ENCODE measurements around the gene MYO10. TPM values are rescaled to one million over a fixed set of nuclear protein-coding genes. Genes with fewer than 3 reads are reported as not detected.

Gene MYO10
- total RNA-seq, 1 donor from 2014 or later = 67.0 TPM

DNA sequence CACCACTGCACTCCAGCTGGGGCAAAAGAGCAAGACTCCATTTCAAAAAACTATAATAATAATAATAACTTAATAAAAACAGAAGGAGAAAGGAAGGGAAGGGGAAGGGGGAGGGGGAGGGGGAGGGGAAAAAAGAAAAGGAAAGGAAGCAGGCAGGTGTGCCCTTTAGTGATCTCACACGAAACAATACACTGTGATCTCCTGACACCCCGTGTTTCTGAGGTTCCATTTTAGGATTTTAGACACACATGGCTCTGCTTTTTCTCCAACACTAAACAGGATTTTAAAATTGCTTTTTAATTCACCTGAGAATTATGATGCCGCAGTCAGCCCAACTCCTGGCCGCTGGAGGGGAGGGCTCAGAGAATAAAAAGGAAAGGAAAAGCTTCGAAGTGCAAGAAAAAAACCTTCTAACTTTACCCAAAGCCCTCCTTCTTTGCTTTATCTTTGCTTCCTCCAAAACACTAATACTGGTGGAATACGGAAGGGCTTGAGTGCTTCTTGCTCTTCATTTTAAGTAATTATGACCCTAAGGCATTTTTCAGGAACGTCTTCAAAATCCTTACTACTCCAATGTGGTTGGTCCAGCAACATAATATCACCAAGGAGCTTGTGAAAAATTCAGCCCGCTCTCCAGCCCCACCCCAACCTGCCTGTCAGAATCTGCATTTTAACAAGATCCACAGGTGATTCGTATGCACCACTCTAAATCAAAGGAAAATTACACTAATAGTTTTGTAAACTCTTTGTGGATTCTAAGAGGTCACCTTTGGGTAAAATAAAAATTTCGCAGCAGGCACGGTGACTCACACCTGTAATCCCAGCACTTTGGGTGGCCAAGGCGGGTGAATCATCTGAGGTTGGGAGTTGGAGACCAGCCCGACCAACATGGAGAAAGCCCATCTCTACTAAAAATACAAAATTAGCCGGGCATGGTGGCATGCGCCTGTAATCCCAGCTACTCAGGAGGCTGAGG lies 66.0 kb downstream of the MYO10 start:
- Histone ChIP-seq H3K4me1 (peaks cover 15% of the 10 kb centered on the region), H3K4me3 (no peak overlapping the region), H3K27me3 (no peaks in the 10 kb centered on the region), H3K36me3 (no peaks in the 10 kb centered on the region), H3K9me3 (no peaks in the 10 kb centered on the region), H3K27ac (no peak overlapping the region)
- DNase-seq (no peak), ATAC-seq (no peak)
- TF ChIP-seq CTCF (IDR thresholded peaks at IDR 0.05) = no peak
- intact Hi-C loops (cut with DNase I) = no loop called here

DNA sequence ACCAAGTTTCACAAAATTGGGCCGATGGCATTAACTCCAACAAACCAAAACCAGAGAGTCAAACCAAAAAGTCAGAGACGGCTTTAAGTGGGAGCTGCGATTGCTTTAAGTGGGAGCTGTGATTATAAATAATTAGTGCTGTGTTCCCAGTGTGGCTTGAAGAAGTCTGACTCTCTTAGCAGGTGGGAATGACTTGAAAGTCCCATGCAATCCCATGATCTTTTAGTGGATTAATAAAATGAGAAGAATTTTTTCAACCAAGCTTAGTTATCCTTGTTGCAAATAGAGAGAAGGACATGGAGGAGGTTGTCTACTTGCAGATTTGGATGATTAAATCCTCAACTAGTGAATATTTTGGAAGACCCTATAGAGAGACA lies 68.5 kb downstream of the MYO10 start:
- intact Hi-C loops (cut with DNase I) = no loop called here
- no peaks in the 10 kb centered on the region for H3K9me3 ChIP-seq
- H3K4me3 ChIP-seq = no peak overlapping the region
- no peaks in the 10 kb centered on the region for H3K36me3 ChIP-seq
- DNase-seq = no peak
- ATAC-seq = no peak
- H3K27me3 ChIP-seq = no peaks in the 10 kb centered on the region
- TF ChIP-seq CTCF (IDR thresholded peaks at IDR 0.05) = no peak
- peaks cover 33% of the 10 kb centered on the region for H3K4me1 ChIP-seq
- H3K27ac ChIP-seq = no peak overlapping the region

DNA sequence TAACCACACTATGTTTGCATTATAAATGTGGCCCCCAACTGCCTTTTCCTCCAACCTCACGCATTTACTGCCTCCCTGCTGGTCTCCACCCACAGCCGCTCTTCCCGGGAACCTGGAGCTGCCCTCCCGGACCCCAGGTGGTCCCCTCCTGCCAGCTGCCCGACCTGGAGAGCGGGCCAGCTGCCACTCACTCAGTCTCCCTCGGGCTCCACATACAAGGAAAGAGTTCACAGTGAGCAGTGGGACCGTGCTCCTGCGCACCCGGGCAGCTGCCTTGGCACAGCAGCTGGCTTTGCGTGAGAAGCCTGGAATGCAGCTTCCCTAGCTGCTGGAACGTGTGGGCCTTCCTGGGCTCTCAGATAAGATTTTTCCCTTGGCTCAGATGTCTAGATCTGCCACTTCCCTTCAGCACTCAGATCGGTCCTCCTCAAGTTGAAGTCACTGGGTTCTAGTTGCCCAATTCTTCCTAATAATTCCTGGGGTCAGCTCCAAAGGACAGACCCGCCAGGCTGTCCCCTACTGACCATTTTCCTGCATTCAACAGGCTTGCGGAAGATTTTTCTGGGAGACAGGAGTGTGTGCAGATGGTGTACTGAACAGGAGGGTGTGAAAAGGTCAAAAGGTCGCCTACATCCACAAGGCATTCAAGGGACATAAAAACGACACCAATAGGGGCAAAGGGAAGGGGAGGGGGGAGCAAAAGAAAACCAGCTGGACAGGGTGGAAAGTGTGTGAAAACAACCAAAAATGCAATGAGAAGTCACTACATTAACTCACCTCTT lies 69.1 kb downstream of the MYO10 start:
- H3K4me3 ChIP-seq = no peak overlapping the region
- intact Hi-C loops (cut with DNase I) = no loop called here
- DNase-seq = peak; percentile 72
- H3K27ac ChIP-seq = peak overlapping the region; percentile 15
- no peaks in the 10 kb centered on the region for H3K9me3 ChIP-seq
- H3K36me3 ChIP-seq = no peaks in the 10 kb centered on the region
- H3K27me3 ChIP-seq = no peaks in the 10 kb centered on the region
- ATAC-seq = peak; percentile 78
- peaks cover 33% of the 10 kb centered on the region for H3K4me1 ChIP-seq
- TF ChIP-seq CTCF (IDR thresholded peaks at IDR 0.05) = no peak

DNA sequence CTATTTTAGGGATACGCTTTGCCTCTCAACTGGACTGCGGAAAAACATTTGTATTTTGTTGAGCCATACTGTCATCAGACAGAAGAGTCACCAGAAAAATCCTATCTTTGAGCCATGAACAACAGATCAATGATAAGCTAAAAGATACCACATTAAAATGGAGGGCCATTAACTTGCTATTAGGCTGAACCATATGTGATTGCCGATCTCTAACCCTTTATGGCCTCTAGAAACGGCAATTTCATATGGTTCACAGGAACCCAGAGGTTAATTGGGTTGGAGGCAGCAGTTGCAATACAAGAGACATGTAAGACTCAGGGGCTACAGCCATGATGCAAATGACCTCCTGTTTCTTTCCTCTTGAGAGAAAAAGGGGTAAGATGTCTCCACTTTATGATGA lies 69.8 kb downstream of the MYO10 start:
- intact Hi-C loops (cut with DNase I) = no loop called here
- DNase-seq = no peak
- H3K4me3 ChIP-seq = no peak overlapping the region
- ATAC-seq = no peak
- no peaks in the 10 kb centered on the region for H3K27me3 ChIP-seq
- peaks cover 33% of the 10 kb centered on the region for H3K4me1 ChIP-seq
- H3K36me3 ChIP-seq = no peaks in the 10 kb centered on the region
- no peaks in the 10 kb centered on the region for H3K9me3 ChIP-seq
- peak overlapping the region; percentile 15 for H3K27ac ChIP-seq
- TF ChIP-seq CTCF (IDR thresholded peaks at IDR 0.05) = no peak

DNA sequence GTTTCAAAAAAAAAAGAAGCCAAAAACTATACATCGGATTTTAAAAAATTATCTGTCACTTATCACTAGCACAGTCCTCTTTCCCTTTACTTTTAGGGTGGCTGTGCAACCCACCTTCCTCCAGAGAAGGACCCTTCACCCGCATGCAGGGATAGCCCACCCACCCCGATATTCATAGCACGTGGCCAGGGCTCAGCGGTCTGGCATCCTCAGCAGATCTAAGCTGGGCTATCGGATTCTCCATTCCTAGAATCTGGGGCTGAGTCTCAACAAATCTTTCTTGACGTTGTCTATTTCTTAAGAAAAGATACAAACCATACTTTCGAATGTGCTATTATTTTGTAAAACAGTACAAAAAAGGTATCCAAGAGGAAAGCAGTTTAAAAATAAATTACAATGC lies 70.9 kb downstream of the MYO10 start:
- TF ChIP-seq CTCF (IDR thresholded peaks at IDR 0.05) = no peak
- Histone ChIP-seq H3K36me3 (no peaks in the 10 kb centered on the region), H3K9me3 (no peaks in the 10 kb centered on the region), H3K27ac (no peak overlapping the region), H3K4me1 (peaks cover 33% of the 10 kb centered on the region), H3K4me3 (no peak overlapping the region), H3K27me3 (no peaks in the 10 kb centered on the region)
- DNase-seq (no peak), ATAC-seq (no peak)
- intact Hi-C loops (cut with DNase I) = no loop called here
